Measurements from ENCODE around the gene WDFY2.

WDFY2 gene

GRCh38 chr13:51783428-51784094 lies 199.3 kb downstream of the WDFY2 start:
- no peak for DNase-seq (ENCODE audit: low read depth in 2 of 2)
- H3K4me3 ChIP-seq (replicated peaks in 1 of 2; ENCODE audit: low read depth in 2 of 2, low read length in 2 of 2): no peak overlapping the region
- no peak for TF ChIP-seq CTCF (IDR thresholded peaks at IDR 0.05; ENCODE audit: low read depth, low read length)

- no peak overlapping the region for H3K4me3 ChIP-seq (replicated peaks in 1 of 2; ENCODE audit: low read depth in 2 of 2, low read length in 2 of 2)
- TF ChIP-seq CTCF (IDR thresholded peaks at IDR 0.05; ENCODE audit: low read depth, low read length): no peak
- no peak for DNase-seq (ENCODE audit: low read depth in 2 of 2)
Measured at GRCh38 chr13:51784097-51784496, 199.8 kb downstream of the WDFY2 start.

GRCh38 chr13:51785712-51786424 lies 201.6 kb downstream of the WDFY2 start:
- H3K4me3 ChIP-seq (replicated peaks in 1 of 2; ENCODE audit: low read depth in 2 of 2, low read length in 2 of 2): no peak overlapping the region
- peak; percentile 40 to 65 for DNase-seq (ENCODE audit: low read depth in 2 of 2)
- no peak for TF ChIP-seq CTCF (IDR thresholded peaks at IDR 0.05; ENCODE audit: low read depth, low read length)

- peak in 1 of 2 donors; percentile 21 for DNase-seq (ENCODE audit: low read depth in 2 of 2)
- TF ChIP-seq CTCF (IDR thresholded peaks at IDR 0.05; ENCODE audit: low read depth, low read length): no peak
Measured at GRCh38 chr13:51786425-51787265, 202.4 kb downstream of the WDFY2 start.

GRCh38 chr13:51793570-51794271 lies 209.5 kb downstream of the WDFY2 start:
- H3K4me3 ChIP-seq (replicated peaks in 1 of 2; ENCODE audit: low read depth in 2 of 2, low read length in 2 of 2): no peak overlapping the region

More at GRCh38 chr13:51786425-51787265, 202.4 kb downstream of the WDFY2 start:
- no peak overlapping the region for H3K4me3 ChIP-seq (replicated peaks in 1 of 2; ENCODE audit: low read depth in 2 of 2, low read length in 2 of 2)

More at GRCh38 chr13:51793570-51794271, 209.5 kb downstream of the WDFY2 start:
- TF ChIP-seq CTCF (IDR thresholded peaks at IDR 0.05; ENCODE audit: low read depth, low read length): no peak
- DNase-seq (ENCODE audit: low read depth in 2 of 2): peak; percentile 66 to 85
